B cell (primary cell): ENCODE results near the gene FAM200A. TPM values are rescaled to one million over a fixed set of nuclear protein-coding genes. Genes with fewer than 3 reads are reported as not detected.

Experiments
- ATAC-seq: fragments of 200-7000 bp; cut with Tn5 transposase; one replicate; pipeline ENCODE4 v1.10.0; 2021; ENCODE audit warnings: low read depth, mild to moderate bottlenecking, moderate number of reproducible peaks, moderate library complexity
- CTCF ChIA-PET: fragments of 350-600 bp; sonication (Branson Sonifier 250); formaldehyde crosslinking; loops from one replicate; lab custom pipeline; 2021; ENCODE audit warnings: antibody characterized with exemption, inconsistent platforms; lab: Charles Lee
- POLR2A ChIA-PET: fragments of 350-600 bp; sonication (Branson Sonifier 250); formaldehyde crosslinking; loops from one replicate; lab custom pipeline; 2021; ENCODE audit warnings: antibody characterized with exemption; lab: Charles Lee
- DNase-seq: peaks from one replicate; pipeline ENCODE4 v3.0.0; 2013
- H2AFZ ChIP-seq: 2 replicates; pipeline ENCODE4 v1.6.1; 2012; ENCODE audit warnings: mild to moderate bottlenecking, low read depth, low read length; ENCODE audit not compliant: insufficient read depth, poor library complexity, severe bottlenecking
- H3K27ac ChIP-seq, 2 donors: 1 replicate in 1 of 2; 2 replicates in 1 of 2; pipeline ENCODE4 v1.5.1; 2012 to 2013; ENCODE audit warnings: low read length in 2 of 2, mild to moderate bottlenecking in 2 of 2, moderate library complexity in 1 of 2
- H3K27me3 ChIP-seq, 4 experiments: fragments of 200-600 bp in 1 of 4; sonication (generic) in 1 of 4; replicated peaks in 1 of 4; 1 replicate in 2 of 4; 2 replicates in 2 of 4; pipeline versions ENCODE4 v1.6.1 to v1.7.0; 2013 to 2016; ENCODE audit warnings: low read length in 3 of 4, mild to moderate bottlenecking in 2 of 4, mixed read lengths in 1 of 4, moderate library complexity in 1 of 4; ENCODE audit not compliant: insufficient read depth in 4 of 4, control insufficient read depth in 3 of 4; ENCODE audit errors: control extremely low read depth in 1 of 4
- H3K36me3 ChIP-seq, 2 experiments: replicated peaks in 1 of 2; 1 replicate in 1 of 2; 2 replicates in 1 of 2; pipeline versions ENCODE4 v1.6.1 to v1.7.1; 2013; ENCODE audit warnings: low read length in 1 of 2; ENCODE audit not compliant: insufficient read depth in 2 of 2, control insufficient read depth in 1 of 2; ENCODE audit errors: control extremely low read depth in 1 of 2, extremely low read depth in 1 of 2
- H3K4me1 ChIP-seq, 2 donors: fragments of 200-600 bp in 1 of 2; sonication (generic) in 1 of 2; 1 replicate in 1 of 2; 2 replicates in 1 of 2; pipeline versions ENCODE4 v1.5.1 to v1.6.1; 2013 to 2017; ENCODE audit warnings: low read length in 2 of 2; ENCODE audit not compliant: control insufficient read depth in 2 of 2, insufficient read depth in 2 of 2
- H3K4me2 ChIP-seq: replicated peaks from 2 replicates; pipeline ENCODE3; 2012; ENCODE audit warnings: mild to moderate bottlenecking, low read depth, low read length; ENCODE audit not compliant: poor library complexity, severe bottlenecking
- H3K4me3 ChIP-seq, 5 experiments: fragments of 200-600 bp in 1 of 5; sonication (generic) in 1 of 5; 1 replicate in 3 of 5; 2 replicates in 2 of 5; pipeline versions ENCODE4 v1.5.1 to v1.7.0; 2011 to 2016; ENCODE audit warnings: low read length in 4 of 5, mild to moderate bottlenecking in 4 of 5, low read depth in 2 of 5, control low read depth in 1 of 5, moderate library complexity in 1 of 5; ENCODE audit not compliant: insufficient read depth in 1 of 5; ENCODE audit errors: control extremely low read depth in 1 of 5, extremely low read depth in 1 of 5
- H3K79me2 ChIP-seq: fragments of 200-600 bp; sonication (generic); one replicate; pipeline ENCODE4 v1.6.0; 2016; ENCODE audit warnings: low read length; ENCODE audit not compliant: control insufficient read depth, insufficient read depth
- H3K9ac ChIP-seq: fragments of 200-600 bp; sonication (generic); 2 replicates; pipeline ENCODE4 v1.6.1; 2017; ENCODE audit warnings: mild to moderate bottlenecking, low read length, moderate library complexity
- H3K9me3 ChIP-seq, 3 donors: one replicate each; pipeline versions ENCODE4 v1.6.1 to v1.7.1; 2013; ENCODE audit warnings: low read length in 2 of 3; ENCODE audit not compliant: control insufficient read depth in 2 of 3, insufficient read depth in 1 of 3; ENCODE audit errors: control extremely low read depth in 1 of 3
- H4K20me1 ChIP-seq: 2 replicates; pipeline ENCODE4 v1.6.0; 2012; ENCODE audit warnings: mild to moderate bottlenecking, low read length; ENCODE audit not compliant: insufficient read depth, control insufficient read depth, poor library complexity, severe bottlenecking
- H3K27ac Mint-ChIP-seq: one replicate; pipeline ENCODE4 v1.8.0; 2021; ENCODE audit warnings: mixed read lengths
- H3K27me3 Mint-ChIP-seq: one replicate; pipeline ENCODE4 v1.8.0; 2021; ENCODE audit warnings: mixed read lengths
- H3K4me1 Mint-ChIP-seq: one replicate; pipeline ENCODE4 v1.8.0; 2021; ENCODE audit warnings: mixed read lengths
- H3K4me3 Mint-ChIP-seq: one replicate; pipeline ENCODE4 v1.8.0; 2021; ENCODE audit warnings: mixed read lengths
- H3K9me3 Mint-ChIP-seq: one replicate; pipeline ENCODE4 v1.8.0; 2022; ENCODE audit warnings: mixed read lengths; ENCODE audit not compliant: insufficient read depth
- CTCF ChIP-seq: fragments of 200-600 bp; IDR thresholded peaks from one replicate; pipeline ENCODE4 v1.8.0; 2022; ENCODE audit warnings: antibody characterized with exemption, mild to moderate bottlenecking
- EZH2 ChIP-seq: IDR thresholded peaks from 2 replicates; pipeline ENCODE4 v1.6.1; 2012; ENCODE audit warnings: borderline replicate concordance, low read depth, mild to moderate bottlenecking, moderate library complexity, low read length; ENCODE audit not compliant: insufficient read depth, poor library complexity, severe bottlenecking
- WGBS: methylation state at CpG from one replicate; pipeline ENCODE4 v1.1.5; 2013; ENCODE audit warnings: missing lambda C conversion rate; ENCODE audit not compliant: insufficient coverage; 5-methylcytosine and 5-hydroxymethylcytosine counted together
- intact Hi-C: fragments of 100-400 bp; cut with micrococcal nuclease; formaldehyde crosslinking; loops from one replicate; pipeline ENCODE4 v1.10.0; 2022
- polyA plus RNA-seq: library from polyadenylated mRNA; depleted of rRNA; stranded (reverse); fragments of >200 nt; gene quantifications from 2 replicates; pipeline ENCODE4 v1.2.3, GENCODE V29; 2012
- total RNA-seq, 2 donors: library from RNA; stranded (reverse); fragments of 120-200 nt in 1 of 2; gene quantifications; 1 replicate in 1 of 2; 2 replicates in 1 of 2; pipeline versions ENCODE4 v1.2.3 to v1.2.4, GENCODE V29; 2013 to 2022

Gene FAM200A
- total and polyA plus RNA-seq, 2 donors (not counting 1 experiment from before 2014, with no cell fraction given), result 2.1 to 11.9 TPM

- TF ChIP-seq CTCF (no peak), EZH2 (no peak)
- H3K27me3 Mint-ChIP-seq, result no peaks in the 10 kb centered on the region
- Histone ChIP-seq H3K36me3 (peaks cover 19 to 43% of the 10 kb centered on the region in 2 experiments), H3K9me3 (no peaks in the 10 kb centered on the region), H3K4me1 (peaks cover 19 to 25% of the 10 kb centered on the region in 2 donors), H3K4me3 (peak within 1 kb of the TSS; percentile 77 to 97 (median 92)), H3K4me2 (peak within 1 kb of the TSS; percentile 96), H3K79me2 (peaks cover 80% of the 10 kb centered on the region), H4K20me1 (peaks cover 25% of the 10 kb centered on the region), H3K27me3 (no peaks in the 10 kb centered on the region), H3K9ac (peak within 1 kb of the TSS; percentile 92), H3K27ac (peak within 1 kb of the TSS; percentile 91 to 98), H2AFZ (peak within 1 kb of the TSS; percentile 97)
- DNase-seq, result peak; percentile 94
- ATAC-seq, result peak; percentile 80
- H3K4me3 Mint-ChIP-seq, result peak within 1 kb of the TSS; percentile 98
- ChIA-PET POLR2A (interaction anchor here (0.6 to 2.8 kb wide), 14 partner anchors 8 to 870 kb away, joined by 3 to 33 read pairs (median 6); partner anchors contain the start of genes ARPC1A, BUD31, CPSF4 and PDAP1), CTCF (interaction anchor here (0.6 to 1.3 kb wide), 3 partner anchors 21 to 737 kb away, joined by 3 to 4 read pairs (median 3); partner anchors contain the start of gene ZNF394)
- intact Hi-C loops, result loop anchor here (1.0 to 10.0 kb wide), 6 partner anchors 22 to 360 kb away; partner anchors contain the start of genes ARPC1B, TRIM4, ZNF789 and ZSCAN25
- under 1% methylated on average over 70 of the region's 73 CpGs for WGBS
- H3K4me1 Mint-ChIP-seq, result peaks cover 42% of the 10 kb centered on the region
- no peaks in the 10 kb centered on the region for H3K9me3 Mint-ChIP-seq
- peak within 1 kb of the TSS; percentile 98 for H3K27ac Mint-ChIP-seq
Measured at GRCh38 chr7:99558306-99559174, 6.6 kb upstream of the FAM200A start, which contains the start of gene ZNF655. Gene ZNF655, plus strand, starts transcription at chr7:99558642. Its CDS starts 1,918 bp downstream, at chr7:99560560.
